Keratinocyte (primary cell): Measurements from ENCODE around the gene LSM12.

ENCODE experiments used
- EZH2 ChIP-seq: IDR thresholded peaks from one replicate; pipeline ENCODE4 v1.6.1; 2012; ENCODE audit warnings: inconsistent platforms, mild to moderate bottlenecking, low read length, moderate library complexity
- TF ChIP-seq, protein P1 (sequence below), 3 experiments: IDR thresholded peaks in 1 of 3; conservative IDR thresholded peaks in 1 of 3; optimal IDR thresholded peaks in 1 of 3; 2 replicates in 2 of 3; 3 replicates in 1 of 3; pipeline versions ENCODE3 to v1.5.1; 2011; ENCODE audit warnings: low read length in 3 of 3, mild to moderate bottlenecking in 3 of 3, moderate library complexity in 2 of 3, control low read depth in 1 of 3, inconsistent platforms in 1 of 3; ENCODE audit not compliant: insufficient read depth in 2 of 3; ENCODE audit errors: extremely low read depth in 1 of 3

DNA sequence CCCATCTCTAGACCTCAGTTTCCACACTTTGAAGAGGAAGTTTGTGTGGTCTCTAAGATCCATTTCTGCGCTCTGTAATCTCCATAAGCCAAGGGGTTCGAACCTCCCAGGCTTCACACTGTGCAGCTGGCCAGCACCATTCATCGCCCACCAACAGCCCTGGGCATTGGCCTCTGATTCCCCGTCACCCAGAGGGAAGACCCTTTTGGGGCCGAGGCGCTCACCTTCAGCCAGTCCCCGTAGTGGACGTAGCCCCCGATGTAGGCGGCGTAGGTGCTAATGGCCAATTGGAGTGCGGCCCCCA lies 52.4 kb downstream of the LSM12 start:
- TF ChIP-seq, protein P1, sequence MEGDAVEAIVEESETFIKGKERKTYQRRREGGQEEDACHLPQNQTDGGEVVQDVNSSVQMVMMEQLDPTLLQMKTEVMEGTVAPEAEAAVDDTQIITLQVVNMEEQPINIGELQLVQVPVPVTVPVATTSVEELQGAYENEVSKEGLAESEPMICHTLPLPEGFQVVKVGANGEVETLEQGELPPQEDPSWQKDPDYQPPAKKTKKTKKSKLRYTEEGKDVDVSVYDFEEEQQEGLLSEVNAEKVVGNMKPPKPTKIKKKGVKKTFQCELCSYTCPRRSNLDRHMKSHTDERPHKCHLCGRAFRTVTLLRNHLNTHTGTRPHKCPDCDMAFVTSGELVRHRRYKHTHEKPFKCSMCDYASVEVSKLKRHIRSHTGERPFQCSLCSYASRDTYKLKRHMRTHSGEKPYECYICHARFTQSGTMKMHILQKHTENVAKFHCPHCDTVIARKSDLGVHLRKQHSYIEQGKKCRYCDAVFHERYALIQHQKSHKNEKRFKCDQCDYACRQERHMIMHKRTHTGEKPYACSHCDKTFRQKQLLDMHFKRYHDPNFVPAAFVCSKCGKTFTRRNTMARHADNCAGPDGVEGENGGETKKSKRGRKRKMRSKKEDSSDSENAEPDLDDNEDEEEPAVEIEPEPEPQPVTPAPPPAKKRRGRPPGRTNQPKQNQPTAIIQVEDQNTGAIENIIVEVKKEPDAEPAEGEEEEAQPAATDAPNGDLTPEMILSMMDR (optimal IDR thresholded peaks at IDR 0.05 in 1 of 3, IDR thresholded peaks at IDR 0.05 in 1 of 3, conservative IDR thresholded peaks at IDR 0.05 in 1 of 3; ENCODE audit: extremely low read depth in 1 of 3, insufficient read depth in 2 of 3, low read length in 3 of 3) = no peak
- no peak for TF ChIP-seq EZH2
